HUES48 (cell line): Measurements from ENCODE around the gene OR51B4.

ENCODE experiments used
- H3K27ac ChIP-seq: one replicate; pipeline ENCODE4 v1.7.0; 2013; ENCODE audit warnings: low read depth, low read length, inconsistent platforms
- H3K27me3 ChIP-seq: 2 replicates; pipeline ENCODE4 v1.6.1; 2013; ENCODE audit warnings: mild to moderate bottlenecking, low read length; ENCODE audit not compliant: control insufficient read depth, insufficient read depth
- H3K36me3 ChIP-seq: 2 replicates; pipeline ENCODE4 v1.6.1; 2013; ENCODE audit warnings: low read length; ENCODE audit not compliant: control insufficient read depth, insufficient read depth
- H3K4me1 ChIP-seq: 2 replicates; pipeline ENCODE4 v1.6.1; 2013; ENCODE audit warnings: mild to moderate bottlenecking, low read length; ENCODE audit not compliant: control insufficient read depth, insufficient read depth
- H3K4me3 ChIP-seq: 2 replicates; pipeline ENCODE4 v1.5.1; 2013; ENCODE audit warnings: mild to moderate bottlenecking, low read depth, low read length
- H3K9ac ChIP-seq: 2 replicates; pipeline ENCODE4 v1.6.1; 2013; ENCODE audit warnings: mild to moderate bottlenecking, low read depth, low read length, moderate library complexity
- H3K9me3 ChIP-seq: 2 replicates; pipeline ENCODE4 v1.6.1; 2013; ENCODE audit warnings: low read length; ENCODE audit not compliant: control insufficient read depth, insufficient read depth

OR51B4 gene

DNA sequence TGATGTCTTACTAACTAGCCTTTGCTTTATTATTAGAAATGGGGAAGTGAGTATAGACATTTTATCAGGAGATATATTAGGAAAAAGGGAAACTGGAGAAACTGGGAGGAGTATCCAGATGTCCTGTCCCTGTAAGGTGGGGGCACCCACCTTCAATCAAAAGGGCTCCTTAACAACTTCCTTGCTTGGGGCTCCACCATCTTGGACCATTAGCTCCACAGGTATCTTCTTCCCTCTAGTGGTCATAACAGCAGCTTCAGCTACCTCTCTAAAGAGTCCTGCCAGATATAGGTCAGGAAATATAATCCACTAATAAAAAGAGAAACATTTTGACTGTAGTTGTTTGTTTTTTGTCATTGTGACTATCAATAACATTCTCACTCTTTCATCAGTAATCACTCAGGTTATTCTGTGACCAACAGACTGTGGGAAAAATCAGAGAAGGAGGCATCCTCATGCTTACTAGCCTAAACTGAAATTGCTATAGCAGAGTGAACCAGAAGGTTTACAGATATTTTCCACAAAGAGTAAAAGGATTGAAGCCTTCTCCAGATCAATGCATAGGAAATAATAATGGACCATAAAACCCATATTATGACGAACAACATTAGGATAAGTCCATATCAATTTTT is 10.4 kb downstream of the OR51B4 start:
- no peaks in the 10 kb centered on the region for H3K9me3 ChIP-seq
- H3K9ac ChIP-seq: no peak overlapping the region
- no peaks in the 10 kb centered on the region for H3K4me1 ChIP-seq
- no peaks in the 10 kb centered on the region for H3K27me3 ChIP-seq
- H3K36me3 ChIP-seq: no peaks in the 10 kb centered on the region
- no peak overlapping the region for H3K4me3 ChIP-seq
- H3K27ac ChIP-seq: no peak overlapping the region

GRCh38 chr11:5290106-5290505 is 11.6 kb downstream of the OR51B4 start:
- Histone ChIP-seq H3K27ac (no peak overlapping the region), H3K4me1 (no peaks in the 10 kb centered on the region), H3K9ac (no peak overlapping the region)

DNA sequence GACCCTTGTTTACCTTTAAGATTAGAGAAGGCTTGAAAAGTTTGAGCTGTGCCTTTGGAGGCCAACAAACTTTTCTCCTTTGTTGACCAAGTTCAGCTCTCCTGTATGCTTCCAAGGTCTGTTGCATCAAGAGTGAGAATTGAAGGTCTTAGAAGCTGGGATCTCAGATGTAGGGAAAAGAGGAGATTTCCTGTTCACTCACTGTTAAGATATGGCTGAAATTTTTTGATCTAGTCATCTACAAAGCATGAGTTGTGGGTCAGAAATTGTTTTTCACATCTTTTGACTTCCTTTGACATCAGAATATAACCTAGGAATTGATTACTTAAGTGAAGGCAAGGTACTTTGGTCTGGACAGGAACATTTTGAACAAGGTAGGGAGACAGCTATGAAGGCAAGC is 12.1 kb downstream of the OR51B4 start:
- H3K36me3 ChIP-seq: no peaks in the 10 kb centered on the region
- no peak overlapping the region for H3K27ac ChIP-seq
- no peaks in the 10 kb centered on the region for H3K4me1 ChIP-seq
- H3K9ac ChIP-seq: no peak overlapping the region
- no peaks in the 10 kb centered on the region for H3K9me3 ChIP-seq
- no peak overlapping the region for H3K4me3 ChIP-seq
- no peaks in the 10 kb centered on the region for H3K27me3 ChIP-seq

More at GRCh38 chr11:5290106-5290505, 11.6 kb downstream of the OR51B4 start:
- Histone ChIP-seq H3K36me3 (no peaks in the 10 kb centered on the region), H3K4me3 (no peak overlapping the region), H3K27me3 (no peaks in the 10 kb centered on the region), H3K9me3 (no peaks in the 10 kb centered on the region)

- no peak overlapping the region for H3K27ac ChIP-seq
- no peaks in the 10 kb centered on the region for H3K4me1 ChIP-seq
- no peak overlapping the region for H3K9ac ChIP-seq
- no peaks in the 10 kb centered on the region for H3K9me3 ChIP-seq
- no peaks in the 10 kb centered on the region for H3K27me3 ChIP-seq
- no peaks in the 10 kb centered on the region for H3K36me3 ChIP-seq
- no peak overlapping the region for H3K4me3 ChIP-seq
Measured at GRCh38 chr11:5288906-5289550, 12.7 kb downstream of the OR51B4 start.

DNA sequence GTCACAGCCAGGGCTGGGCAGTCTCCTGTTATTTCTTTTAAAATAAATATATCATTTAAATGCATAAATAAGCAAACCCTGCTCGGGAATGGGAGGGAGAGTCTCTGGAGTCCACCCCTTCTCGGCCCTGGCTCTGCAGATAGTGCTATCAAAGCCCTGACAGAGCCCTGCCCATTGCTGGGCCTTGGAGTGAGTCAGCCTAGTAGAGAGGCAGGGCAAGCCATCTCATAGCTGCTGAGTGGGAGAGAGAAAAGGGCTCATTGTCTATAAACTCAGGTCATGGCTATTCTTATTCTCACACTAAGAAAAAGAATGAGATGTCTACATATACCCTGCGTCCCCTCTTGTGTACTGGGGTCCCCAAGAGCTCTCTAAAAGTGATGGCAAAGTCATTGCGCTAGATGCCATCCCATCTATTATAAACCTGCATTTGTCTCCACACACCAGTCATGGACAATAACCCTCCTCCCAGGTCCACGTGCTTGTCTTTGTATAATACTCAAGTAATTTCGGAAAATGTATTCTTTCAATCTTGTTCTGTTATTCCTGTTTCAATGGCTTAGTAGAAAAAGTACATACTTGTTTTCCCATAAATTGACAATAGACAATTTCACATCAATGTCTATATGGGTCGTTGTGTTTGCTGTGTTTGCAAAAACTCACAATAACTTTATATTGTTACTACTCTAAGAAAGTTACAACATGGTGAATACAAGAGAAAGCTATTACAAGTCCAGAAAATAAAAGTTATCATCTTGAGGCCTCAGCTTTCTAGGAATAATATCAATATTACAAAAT is 13.4 kb downstream of the OR51B4 start:
- H3K9me3 ChIP-seq: no peaks in the 10 kb centered on the region
- H3K4me1 ChIP-seq: no peaks in the 10 kb centered on the region
- no peak overlapping the region for H3K27ac ChIP-seq
- no peak overlapping the region for H3K4me3 ChIP-seq
- no peaks in the 10 kb centered on the region for H3K27me3 ChIP-seq
- H3K36me3 ChIP-seq: no peaks in the 10 kb centered on the region
- H3K9ac ChIP-seq: no peak overlapping the region

DNA sequence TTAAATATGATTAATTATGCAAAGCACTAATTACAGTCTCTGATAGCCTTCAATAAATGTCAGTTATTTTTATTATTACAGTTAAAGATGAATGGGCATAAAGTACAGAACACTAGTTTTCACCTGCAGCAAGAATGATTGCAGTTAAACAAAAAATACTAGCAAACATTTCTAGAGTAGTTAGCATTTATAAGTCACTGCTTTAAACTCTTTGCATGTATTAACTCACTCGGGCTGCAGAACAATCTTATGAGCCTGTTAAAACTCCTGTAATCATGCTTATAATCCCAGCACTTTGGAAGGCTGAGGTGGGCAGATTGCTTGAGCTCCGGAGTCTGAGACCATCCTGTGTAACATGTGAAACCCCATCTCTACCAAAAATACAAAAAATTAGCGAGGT is 14.8 kb downstream of the OR51B4 start:
- Histone ChIP-seq H3K9me3 (no peaks in the 10 kb centered on the region), H3K9ac (no peak overlapping the region), H3K4me1 (no peaks in the 10 kb centered on the region), H3K27me3 (no peaks in the 10 kb centered on the region), H3K4me3 (no peak overlapping the region), H3K36me3 (no peaks in the 10 kb centered on the region), H3K27ac (no peak overlapping the region)

DNA sequence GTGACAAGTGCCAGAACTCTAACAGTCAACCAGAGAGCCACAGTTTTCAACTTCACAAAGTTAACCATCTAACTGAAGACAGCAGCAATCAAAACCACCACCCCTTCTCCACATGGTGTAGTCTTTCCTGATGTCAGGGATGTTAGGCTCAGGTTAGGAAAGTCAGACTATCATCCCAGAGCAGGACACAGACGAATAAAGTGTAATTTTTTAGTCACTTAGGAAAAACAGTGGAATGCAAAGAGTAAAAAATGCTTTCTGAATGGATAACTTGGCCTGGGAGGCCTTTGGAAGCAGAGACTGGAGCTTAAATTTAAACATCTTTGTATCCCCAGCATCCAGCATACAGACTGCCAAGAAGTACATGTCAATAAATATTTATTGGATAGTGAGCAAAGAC is 15.4 kb downstream of the OR51B4 start:
- no peak overlapping the region for H3K4me3 ChIP-seq
- no peaks in the 10 kb centered on the region for H3K4me1 ChIP-seq
- no peaks in the 10 kb centered on the region for H3K36me3 ChIP-seq
- no peak overlapping the region for H3K27ac ChIP-seq
- H3K9ac ChIP-seq: no peak overlapping the region
- H3K27me3 ChIP-seq: no peaks in the 10 kb centered on the region
- H3K9me3 ChIP-seq: no peaks in the 10 kb centered on the region

DNA sequence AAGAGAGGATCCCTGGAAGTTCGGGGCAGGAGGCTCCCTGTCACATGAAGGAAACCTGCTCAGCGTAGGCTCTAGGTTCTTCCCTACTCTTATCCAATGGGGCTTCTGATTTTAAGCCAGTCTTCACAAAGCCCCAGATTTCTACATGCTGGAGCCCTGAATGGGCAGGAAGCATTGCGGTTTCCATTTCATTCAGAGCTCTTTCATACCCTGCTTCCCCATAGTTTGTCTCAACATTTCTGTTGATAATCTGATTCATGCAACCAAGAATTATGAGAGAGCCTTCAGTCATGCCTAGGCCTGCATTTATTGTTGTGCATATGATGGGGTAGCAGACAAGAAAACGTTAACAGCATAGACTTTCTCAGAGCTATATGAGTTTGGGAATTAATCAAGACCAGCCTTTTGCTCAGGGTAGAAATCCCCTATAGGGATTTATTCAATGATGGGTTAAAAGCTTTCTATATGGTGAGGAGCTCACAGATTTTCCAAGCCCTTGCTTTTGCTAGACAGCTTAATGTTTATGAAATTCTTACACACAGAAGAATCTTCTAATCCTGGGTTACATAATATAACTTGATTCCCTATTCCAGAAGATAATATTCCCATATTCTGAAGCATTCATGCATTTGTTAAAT is 15.9 kb downstream of the OR51B4 start:
- no peaks in the 10 kb centered on the region for H3K27me3 ChIP-seq
- H3K9ac ChIP-seq: no peak overlapping the region
- H3K27ac ChIP-seq: no peak overlapping the region
- no peak overlapping the region for H3K4me3 ChIP-seq
- H3K4me1 ChIP-seq: 0 out of 2 replicates have a peak, but pooled peaks cover 1% of the 10 kb centered on the region
- H3K36me3 ChIP-seq: no peaks in the 10 kb centered on the region
- no peaks in the 10 kb centered on the region for H3K9me3 ChIP-seq

DNA sequence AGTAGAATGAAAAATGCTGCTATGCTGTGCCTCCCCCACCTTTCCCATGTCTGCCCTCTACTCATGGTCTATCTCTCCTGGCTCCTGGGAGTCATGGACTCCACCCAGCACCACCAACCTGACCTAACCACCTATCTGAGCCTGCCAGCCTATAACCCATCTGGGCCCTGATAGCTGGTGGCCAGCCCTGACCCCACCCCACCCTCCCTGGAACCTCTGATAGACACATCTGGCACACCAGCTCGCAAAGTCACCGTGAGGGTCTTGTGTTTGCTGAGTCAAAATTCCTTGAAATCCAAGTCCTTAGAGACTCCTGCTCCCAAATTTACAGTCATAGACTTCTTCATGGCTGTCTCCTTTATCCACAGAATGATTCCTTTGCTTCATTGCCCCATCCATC is 17.1 kb downstream of the OR51B4 start:
- Histone ChIP-seq H3K27ac (no peak overlapping the region), H3K27me3 (no peaks in the 10 kb centered on the region), H3K9me3 (no peaks in the 10 kb centered on the region), H3K4me1 (peaks cover 4% of the 10 kb centered on the region; the same call in 1 of the 2 replicates), H3K4me3 (no peak overlapping the region), H3K9ac (no peak overlapping the region), H3K36me3 (no peaks in the 10 kb centered on the region)

DNA sequence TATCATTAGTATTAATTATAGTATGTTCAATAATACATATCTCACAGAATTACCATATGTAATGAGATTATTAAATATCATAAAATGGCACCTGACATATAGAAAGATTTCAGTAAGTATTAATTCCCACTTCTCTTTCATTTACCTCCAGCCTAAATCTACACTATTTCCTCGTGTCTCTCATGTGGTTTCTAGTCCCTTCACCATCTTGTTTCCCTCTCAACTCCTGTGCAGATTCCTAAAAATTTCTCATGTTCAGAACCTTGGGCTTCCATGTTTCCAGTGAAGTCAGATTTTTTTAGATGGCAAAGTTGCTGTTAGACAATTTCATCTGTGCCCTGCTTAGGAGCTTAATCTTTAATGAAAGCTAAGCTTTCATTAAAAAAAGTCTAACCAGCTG is 17.9 kb downstream of the OR51B4 start:
- Histone ChIP-seq H3K9ac (no peak overlapping the region), H3K27ac (no peak overlapping the region), H3K4me3 (no peak overlapping the region), H3K9me3 (no peaks in the 10 kb centered on the region), H3K36me3 (no peaks in the 10 kb centered on the region), H3K4me1 (peaks cover 4% of the 10 kb centered on the region; the same call in 1 of the 2 replicates), H3K27me3 (no peaks in the 10 kb centered on the region)

DNA sequence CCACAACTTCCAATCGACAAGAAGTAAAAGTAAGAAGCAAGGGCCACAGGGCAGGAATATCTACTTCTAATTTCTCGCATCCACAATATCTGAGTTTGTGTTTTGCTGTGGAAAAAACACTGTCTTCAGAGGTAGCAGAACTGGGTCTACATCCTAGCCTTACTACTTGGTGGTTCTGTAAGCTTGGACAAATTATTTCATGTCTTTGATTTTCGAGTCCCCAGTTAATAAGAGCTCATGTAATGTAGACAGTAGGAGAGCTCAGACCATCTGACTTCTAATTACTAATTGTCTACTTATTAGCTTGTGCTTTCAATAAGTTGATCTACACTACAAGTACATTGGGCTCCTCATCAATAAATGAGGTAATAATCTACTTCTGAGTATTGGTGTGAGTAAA is 18.7 kb downstream of the OR51B4 start:
- Histone ChIP-seq H3K4me1 (peaks cover 4% of the 10 kb centered on the region; the same call in 1 of the 2 replicates), H3K9me3 (no peaks in the 10 kb centered on the region), H3K4me3 (no peak overlapping the region), H3K27ac (no peak overlapping the region), H3K9ac (no peak overlapping the region), H3K36me3 (no peaks in the 10 kb centered on the region), H3K27me3 (no peaks in the 10 kb centered on the region)
